T-helper 1 cell (primary cell): ENCODE results near the gene IL1RAP.
"Not testable (repeated sequence)": the region's sequence is repeated elsewhere in the genome, so short reads cannot be mapped to it uniquely, and the experiment has no call there.

Experiments used
- DNase-seq, 5 donors: peaks; one replicate each; pipeline ENCODE4 v3.0.0-alpha.2; 2012 to 2020

Gene IL1RAP

GRCh38 chr3:190506271-190506670 lies 7.6 kb upstream of the IL1RAP start:
- no peak for DNase-seq

GRCh38 chr3:190512666-190513065 lies 1.2 kb upstream of the IL1RAP start:
- DNase-seq, result no peak

GRCh38 chr3:190514413-190515153 lies 698 bp downstream of the IL1RAP start:
- DNase-seq, result peak in 4 of 5 donors; percentile 7 to 34 (median 23)

- no peak for DNase-seq
Observed at GRCh38 chr3:190516416-190516815, 2.5 kb downstream of the IL1RAP start.

- no peak for DNase-seq
Observed at GRCh38 chr3:190517687-190518086, 3.8 kb downstream of the IL1RAP start.

- not testable (repeated sequence) for DNase-seq
Observed at GRCh38 chr3:190518531-190518930, 4.6 kb downstream of the IL1RAP start.

GRCh38 chr3:190519886-190520285 lies 6.0 kb downstream of the IL1RAP start:
- no peak for DNase-seq

GRCh38 chr3:190521998-190522397 lies 8.1 kb downstream of the IL1RAP start:
- DNase-seq, result no peak

- DNase-seq, result no peak
Observed at GRCh38 chr3:190522621-190523222, 8.8 kb downstream of the IL1RAP start.

GRCh38 chr3:190524942-190525341 lies 11.1 kb downstream of the IL1RAP start:
- DNase-seq, result no peak

- DNase-seq, result no peak
Observed at GRCh38 chr3:190525634-190526033, 11.7 kb downstream of the IL1RAP start.

- no peak for DNase-seq
Observed at GRCh38 chr3:190526787-190527762, 13.2 kb downstream of the IL1RAP start.

- no peak for DNase-seq
Observed at GRCh38 chr3:190528706-190529105, 14.8 kb downstream of the IL1RAP start.

- DNase-seq, result no peak
Observed at GRCh38 chr3:190531406-190531805, 17.5 kb downstream of the IL1RAP start.

GRCh38 chr3:190532731-190533203 lies 18.9 kb downstream of the IL1RAP start:
- DNase-seq, result no peak

- no peak for DNase-seq
Observed at GRCh38 chr3:190533511-190534281, 19.8 kb downstream of the IL1RAP start.

GRCh38 chr3:190534386-190534785 lies 20.5 kb downstream of the IL1RAP start:
- no peak for DNase-seq

GRCh38 chr3:190534986-190535385 lies 21.1 kb downstream of the IL1RAP start:
- DNase-seq, result peak in 1 of 5 donors; percentile 65

- DNase-seq, result no peak
Observed at GRCh38 chr3:190537146-190537545, 23.3 kb downstream of the IL1RAP start.

- DNase-seq, result no peak
Observed at GRCh38 chr3:190538288-190538687, 24.4 kb downstream of the IL1RAP start.

GRCh38 chr3:190539526-190539925 lies 25.6 kb downstream of the IL1RAP start:
- no peak for DNase-seq

- no peak for DNase-seq
Observed at GRCh38 chr3:190541008-190541407, 27.1 kb downstream of the IL1RAP start.
